ENCODE results near the gene TRPC5OS. TPM values are rescaled to one million over a fixed set of nuclear protein-coding genes. Genes with fewer than 3 reads are reported as not detected.

The TRPC5OS gene
- total RNA-seq, 1 donor from 2014 or later, result not detected

- DNase-seq (ENCODE audit: low spot score, unreplicated experiment), result no peak
- H3K27me3 Mint-ChIP-seq, result peaks cover 2% of the 10 kb centered on the region
- no peak for TF ChIP-seq CTCF (IDR thresholded peaks at IDR 0.05; ENCODE audit: unreplicated experiment)
- no peak overlapping the region for H3K27ac Mint-ChIP-seq
- no peaks in the 10 kb centered on the region for H3K36me3 Mint-ChIP-seq (ENCODE audit: insufficient read depth)
- H3K4me3 Mint-ChIP-seq (ENCODE audit: low read depth), result no peak overlapping the region
- no peaks in the 10 kb centered on the region for H3K4me1 Mint-ChIP-seq (ENCODE audit: low read depth)
- H3K9me3 Mint-ChIP-seq (ENCODE audit: low read depth), result no peaks in the 10 kb centered on the region
Measured at GRCh38 chrX:111928456-111928855, 52.5 kb downstream of the TRPC5OS start.

Other genes starting within 250 kb of the TRPC5OS start
- 84.7 and 90.3 TPM in 2 replicates for gene ALG13, start 195.0 kb upstream of the TRPC5OS start, total RNA-seq
- gene TRPC5, start 206.6 kb downstream of the TRPC5OS start, total RNA-seq, result not detected in 2 replicates
- not detected in 2 replicates for gene RTL4, start 206.8 kb downstream of the TRPC5OS start, total RNA-seq